ENCODE measurements around the gene NACC2.

DNA sequence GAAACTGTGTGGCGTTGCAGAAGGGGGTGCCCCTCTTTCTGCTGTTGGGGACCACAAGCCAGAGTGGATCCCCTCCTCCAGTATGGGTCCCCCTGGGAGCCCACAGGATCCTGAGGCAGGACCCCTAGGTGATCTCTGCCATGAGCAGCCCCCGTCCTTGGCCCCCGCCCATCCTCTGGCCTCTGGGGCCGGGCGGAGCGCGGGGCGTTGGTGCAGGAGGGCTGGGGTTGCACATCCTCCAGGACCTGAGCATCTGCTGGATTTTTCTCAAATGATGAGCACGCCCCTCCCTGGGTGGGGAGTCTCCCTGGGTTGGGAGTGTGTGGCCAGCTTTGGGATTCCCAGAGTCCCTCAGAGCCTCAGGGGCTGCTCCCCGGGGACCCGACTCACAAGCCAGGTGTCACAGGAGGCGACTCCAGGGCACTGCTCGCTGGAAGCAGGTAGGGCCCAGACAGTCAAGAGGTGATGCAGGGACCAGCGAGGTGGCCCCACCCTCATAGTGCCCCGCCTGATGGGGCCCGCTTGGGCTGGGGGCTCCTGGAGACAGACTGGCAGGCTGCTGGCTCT, 107.2 kb downstream of the NACC2 start:
- TF ChIP-seq, protein P1, sequence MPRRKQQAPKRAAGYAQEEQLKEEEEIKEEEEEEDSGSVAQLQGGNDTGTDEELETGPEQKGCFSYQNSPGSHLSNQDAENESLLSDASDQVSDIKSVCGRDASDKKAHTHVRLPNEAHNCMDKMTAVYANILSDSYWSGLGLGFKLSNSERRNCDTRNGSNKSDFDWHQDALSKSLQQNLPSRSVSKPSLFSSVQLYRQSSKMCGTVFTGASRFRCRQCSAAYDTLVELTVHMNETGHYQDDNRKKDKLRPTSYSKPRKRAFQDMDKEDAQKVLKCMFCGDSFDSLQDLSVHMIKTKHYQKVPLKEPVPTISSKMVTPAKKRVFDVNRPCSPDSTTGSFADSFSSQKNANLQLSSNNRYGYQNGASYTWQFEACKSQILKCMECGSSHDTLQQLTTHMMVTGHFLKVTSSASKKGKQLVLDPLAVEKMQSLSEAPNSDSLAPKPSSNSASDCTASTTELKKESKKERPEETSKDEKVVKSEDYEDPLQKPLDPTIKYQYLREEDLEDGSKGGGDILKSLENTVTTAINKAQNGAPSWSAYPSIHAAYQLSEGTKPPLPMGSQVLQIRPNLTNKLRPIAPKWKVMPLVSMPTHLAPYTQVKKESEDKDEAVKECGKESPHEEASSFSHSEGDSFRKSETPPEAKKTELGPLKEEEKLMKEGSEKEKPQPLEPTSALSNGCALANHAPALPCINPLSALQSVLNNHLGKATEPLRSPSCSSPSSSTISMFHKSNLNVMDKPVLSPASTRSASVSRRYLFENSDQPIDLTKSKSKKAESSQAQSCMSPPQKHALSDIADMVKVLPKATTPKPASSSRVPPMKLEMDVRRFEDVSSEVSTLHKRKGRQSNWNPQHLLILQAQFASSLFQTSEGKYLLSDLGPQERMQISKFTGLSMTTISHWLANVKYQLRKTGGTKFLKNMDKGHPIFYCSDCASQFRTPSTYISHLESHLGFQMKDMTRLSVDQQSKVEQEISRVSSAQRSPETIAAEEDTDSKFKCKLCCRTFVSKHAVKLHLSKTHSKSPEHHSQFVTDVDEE (CRISPR knock-in tag; IDR thresholded peaks at IDR 0.05), result no peak
- TF ChIP-seq, protein P2, sequence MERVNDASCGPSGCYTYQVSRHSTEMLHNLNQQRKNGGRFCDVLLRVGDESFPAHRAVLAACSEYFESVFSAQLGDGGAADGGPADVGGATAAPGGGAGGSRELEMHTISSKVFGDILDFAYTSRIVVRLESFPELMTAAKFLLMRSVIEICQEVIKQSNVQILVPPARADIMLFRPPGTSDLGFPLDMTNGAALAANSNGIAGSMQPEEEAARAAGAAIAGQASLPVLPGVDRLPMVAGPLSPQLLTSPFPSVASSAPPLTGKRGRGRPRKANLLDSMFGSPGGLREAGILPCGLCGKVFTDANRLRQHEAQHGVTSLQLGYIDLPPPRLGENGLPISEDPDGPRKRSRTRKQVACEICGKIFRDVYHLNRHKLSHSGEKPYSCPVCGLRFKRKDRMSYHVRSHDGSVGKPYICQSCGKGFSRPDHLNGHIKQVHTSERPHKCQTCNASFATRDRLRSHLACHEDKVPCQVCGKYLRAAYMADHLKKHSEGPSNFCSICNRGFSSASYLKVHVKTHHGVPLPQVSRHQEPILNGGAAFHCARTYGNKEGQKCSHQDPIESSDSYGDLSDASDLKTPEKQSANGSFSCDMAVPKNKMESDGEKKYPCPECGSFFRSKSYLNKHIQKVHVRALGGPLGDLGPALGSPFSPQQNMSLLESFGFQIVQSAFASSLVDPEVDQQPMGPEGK (CRISPR knock-in tag; IDR thresholded peaks at IDR 0.05; ENCODE audit: borderline replicate concordance), result no peak
- no peak for TF ChIP-seq ZNF8 (CRISPR knock-in tag; IDR thresholded peaks at IDR 0.05)
- no peak for TF ChIP-seq ZNF565 (CRISPR knock-in tag; conservative IDR thresholded peaks at IDR 0.05; ENCODE audit: low read depth)
- no peak for TF ChIP-seq PPARA (CRISPR knock-in tag; IDR thresholded peaks at IDR 0.05; ENCODE audit: borderline replicate concordance)
- TF ChIP-seq SNAI2 (CRISPR knock-in tag; IDR thresholded peaks at IDR 0.05), result no peak
- TF ChIP-seq ZNF70 (CRISPR knock-in tag; IDR thresholded peaks at IDR 0.05), result no peak
- TF ChIP-seq ARNTL (CRISPR knock-in tag; IDR thresholded peaks at IDR 0.05; ENCODE audit: borderline replicate concordance, low read depth), result no peak
- no peak for TF ChIP-seq TOX (CRISPR knock-in tag; IDR thresholded peaks at IDR 0.05; ENCODE audit: borderline replicate concordance)
